Measurements from ENCODE around the gene KDM6A. TPM values are rescaled to one million over a fixed set of nuclear protein-coding genes. Genes with fewer than 3 reads are reported as not detected.

The KDM6A gene
- total and polyA plus RNA-seq, 2 donors (not counting 1 experiment from before 2014, with no cell fraction given), result 13.8 to 28.4 TPM

DNA sequence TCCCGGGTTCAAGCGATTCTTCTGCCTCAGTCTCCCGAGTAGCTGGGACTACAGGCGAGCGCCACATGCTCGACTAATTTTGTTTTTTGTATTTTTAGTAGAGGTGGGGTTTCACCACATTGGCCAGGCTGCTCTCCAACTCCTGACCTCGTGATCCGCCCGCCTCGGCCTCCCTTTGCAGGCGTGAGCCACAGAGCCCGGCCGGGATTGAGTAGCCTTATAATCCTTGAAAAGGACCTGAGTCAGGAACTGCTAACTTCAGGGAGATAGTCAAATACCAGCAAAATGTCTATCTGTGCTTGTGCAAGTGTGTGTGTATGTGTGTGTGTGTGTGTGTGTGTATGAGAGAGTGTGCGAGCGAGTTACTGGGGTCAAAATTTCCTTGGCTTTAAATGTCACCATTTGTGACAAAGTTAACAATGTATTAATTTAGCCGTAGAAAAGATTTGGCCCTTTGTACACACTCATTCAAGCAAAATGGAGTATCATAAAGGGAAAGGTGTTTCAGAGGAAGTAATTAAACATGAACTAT, 1.8 kb upstream of the KDM6A start:
- Histone ChIP-seq H2AFZ (ENCODE audit: low read length) (no peak overlapping the region), H3K4me1 (ENCODE audit: control insufficient read depth, extremely low read depth, insufficient read depth, low read length) (no peaks in the 10 kb centered on the region), H3K9me3 (ENCODE audit: control insufficient read depth, insufficient read depth, low read depth, low read length) (no peaks in the 10 kb centered on the region), H3K9ac (ENCODE audit: insufficient read depth, low read length) (no peak overlapping the region), H3K79me2 (ENCODE audit: control insufficient read depth, insufficient read depth, low read length) (peaks cover 23% of the 10 kb centered on the region), H4K20me1 (ENCODE audit: control insufficient read depth, extremely low read depth, insufficient read depth, low read length) (no peaks in the 10 kb centered on the region), H3K4me3 (replicated peaks in 1 of 4; ENCODE audit: control extremely low read depth in 1 of 4, insufficient read depth in 1 of 4, low read depth in 3 of 4, low read length in 4 of 4) (peak overlapping the region; percentile 21 to 91 (median 78)), H3K36me3 (ENCODE audit: control insufficient read depth, insufficient read depth, low read length) (no peaks in the 10 kb centered on the region), H3K27ac (ENCODE audit: insufficient read depth, low read length) (no peak overlapping the region), H3K27me3 (ENCODE audit: control insufficient read depth, insufficient read depth, low read length) (no peaks in the 10 kb centered on the region), H3K4me2 (ENCODE audit: extremely low read depth, insufficient read depth, low read length) (peak overlapping the region; percentile 82)
- peak; percentile 17 to 33 for DNase-seq (ENCODE audit: low read depth in 2 of 2)
- TF ChIP-seq, protein P1, sequence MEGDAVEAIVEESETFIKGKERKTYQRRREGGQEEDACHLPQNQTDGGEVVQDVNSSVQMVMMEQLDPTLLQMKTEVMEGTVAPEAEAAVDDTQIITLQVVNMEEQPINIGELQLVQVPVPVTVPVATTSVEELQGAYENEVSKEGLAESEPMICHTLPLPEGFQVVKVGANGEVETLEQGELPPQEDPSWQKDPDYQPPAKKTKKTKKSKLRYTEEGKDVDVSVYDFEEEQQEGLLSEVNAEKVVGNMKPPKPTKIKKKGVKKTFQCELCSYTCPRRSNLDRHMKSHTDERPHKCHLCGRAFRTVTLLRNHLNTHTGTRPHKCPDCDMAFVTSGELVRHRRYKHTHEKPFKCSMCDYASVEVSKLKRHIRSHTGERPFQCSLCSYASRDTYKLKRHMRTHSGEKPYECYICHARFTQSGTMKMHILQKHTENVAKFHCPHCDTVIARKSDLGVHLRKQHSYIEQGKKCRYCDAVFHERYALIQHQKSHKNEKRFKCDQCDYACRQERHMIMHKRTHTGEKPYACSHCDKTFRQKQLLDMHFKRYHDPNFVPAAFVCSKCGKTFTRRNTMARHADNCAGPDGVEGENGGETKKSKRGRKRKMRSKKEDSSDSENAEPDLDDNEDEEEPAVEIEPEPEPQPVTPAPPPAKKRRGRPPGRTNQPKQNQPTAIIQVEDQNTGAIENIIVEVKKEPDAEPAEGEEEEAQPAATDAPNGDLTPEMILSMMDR (conservative IDR thresholded peaks at IDR 0.05 in 1 of 2, IDR thresholded peaks at IDR 0.05 in 1 of 2; ENCODE audit: low read depth in 1 of 2, low read length in 2 of 2), result no peak
- no peak for TF ChIP-seq EZH2 (IDR thresholded peaks at IDR 0.05; ENCODE audit: low read length, missing control alignments)

DNA sequence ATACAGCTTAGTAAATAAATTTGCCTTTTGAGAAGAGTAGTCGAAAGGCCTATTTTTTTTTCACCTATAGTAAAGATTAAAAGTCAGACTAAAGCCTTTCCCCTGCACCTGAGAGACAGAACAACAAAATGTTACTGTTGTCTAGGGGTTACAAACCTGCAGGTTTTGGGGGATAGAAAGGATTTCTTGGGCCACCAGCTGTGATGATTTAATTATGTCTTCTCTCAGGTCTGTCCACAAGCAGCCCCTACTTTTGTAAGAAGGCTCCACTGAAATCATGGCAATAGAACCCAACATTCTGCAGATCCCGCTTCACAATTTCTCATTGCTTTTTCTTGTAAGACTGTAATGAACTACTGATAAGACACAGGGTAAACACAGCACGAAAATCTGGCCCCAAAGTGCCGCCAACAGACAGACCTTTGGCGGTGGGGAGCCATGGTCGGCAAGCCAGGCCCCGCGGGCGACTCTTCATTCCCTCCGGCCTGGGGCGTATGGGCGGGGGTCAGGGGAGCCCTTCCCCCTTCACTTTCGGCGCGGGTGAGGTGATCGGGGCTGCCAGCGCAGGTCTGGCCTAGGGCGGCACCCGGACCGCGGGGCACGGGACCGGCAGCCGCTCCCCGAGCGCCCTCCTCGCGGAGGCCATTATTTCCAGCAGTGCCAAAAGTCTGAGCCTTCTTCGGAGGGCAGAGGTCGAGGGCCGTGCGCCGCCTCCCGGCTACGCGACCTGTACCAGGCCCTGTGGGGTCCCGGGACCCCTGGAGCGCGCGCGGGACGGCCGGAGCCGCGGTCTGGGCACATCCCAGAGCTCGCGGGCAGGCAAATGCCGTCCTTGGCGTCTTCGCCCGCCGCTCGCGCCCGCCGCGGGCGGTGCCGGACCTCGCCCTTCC, 812 bp upstream of the KDM6A start:
- no peaks in the 10 kb centered on the region for H3K27me3 ChIP-seq (ENCODE audit: control insufficient read depth, insufficient read depth, low read length)
- H3K4me2 ChIP-seq (ENCODE audit: extremely low read depth, insufficient read depth, low read length), result peak overlapping the region; percentile 92
- H3K4me3 ChIP-seq (replicated peaks in 1 of 4; ENCODE audit: control extremely low read depth in 1 of 4, insufficient read depth in 1 of 4, low read depth in 3 of 4, low read length in 4 of 4), result peak overlapping the region; percentile 74 to 91 (median 78)
- DNase-seq (ENCODE audit: low read depth in 2 of 2), result peak; percentile 29
- H3K9ac ChIP-seq (ENCODE audit: insufficient read depth, low read length), result peak overlapping the region; percentile 91
- TF ChIP-seq EZH2 (IDR thresholded peaks at IDR 0.05; ENCODE audit: low read length, missing control alignments), result no peak
- TF ChIP-seq, protein P1 (conservative IDR thresholded peaks at IDR 0.05 in 1 of 2, IDR thresholded peaks at IDR 0.05 in 1 of 2; ENCODE audit: low read depth in 1 of 2, low read length in 2 of 2), result no peak
- H3K79me2 ChIP-seq (ENCODE audit: control insufficient read depth, insufficient read depth, low read length), result peaks cover 32% of the 10 kb centered on the region
- no peaks in the 10 kb centered on the region for H3K4me1 ChIP-seq (ENCODE audit: control insufficient read depth, extremely low read depth, insufficient read depth, low read length)
- peak overlapping the region; percentile 70 for H2AFZ ChIP-seq (ENCODE audit: low read length)
- no peaks in the 10 kb centered on the region for H3K9me3 ChIP-seq (ENCODE audit: control insufficient read depth, insufficient read depth, low read depth, low read length)
- no peaks in the 10 kb centered on the region for H4K20me1 ChIP-seq (ENCODE audit: control insufficient read depth, extremely low read depth, insufficient read depth, low read length)
- H3K36me3 ChIP-seq (ENCODE audit: control insufficient read depth, insufficient read depth, low read length), result no peaks in the 10 kb centered on the region
- peak overlapping the region; percentile 92 for H3K27ac ChIP-seq (ENCODE audit: insufficient read depth, low read length)

DNA sequence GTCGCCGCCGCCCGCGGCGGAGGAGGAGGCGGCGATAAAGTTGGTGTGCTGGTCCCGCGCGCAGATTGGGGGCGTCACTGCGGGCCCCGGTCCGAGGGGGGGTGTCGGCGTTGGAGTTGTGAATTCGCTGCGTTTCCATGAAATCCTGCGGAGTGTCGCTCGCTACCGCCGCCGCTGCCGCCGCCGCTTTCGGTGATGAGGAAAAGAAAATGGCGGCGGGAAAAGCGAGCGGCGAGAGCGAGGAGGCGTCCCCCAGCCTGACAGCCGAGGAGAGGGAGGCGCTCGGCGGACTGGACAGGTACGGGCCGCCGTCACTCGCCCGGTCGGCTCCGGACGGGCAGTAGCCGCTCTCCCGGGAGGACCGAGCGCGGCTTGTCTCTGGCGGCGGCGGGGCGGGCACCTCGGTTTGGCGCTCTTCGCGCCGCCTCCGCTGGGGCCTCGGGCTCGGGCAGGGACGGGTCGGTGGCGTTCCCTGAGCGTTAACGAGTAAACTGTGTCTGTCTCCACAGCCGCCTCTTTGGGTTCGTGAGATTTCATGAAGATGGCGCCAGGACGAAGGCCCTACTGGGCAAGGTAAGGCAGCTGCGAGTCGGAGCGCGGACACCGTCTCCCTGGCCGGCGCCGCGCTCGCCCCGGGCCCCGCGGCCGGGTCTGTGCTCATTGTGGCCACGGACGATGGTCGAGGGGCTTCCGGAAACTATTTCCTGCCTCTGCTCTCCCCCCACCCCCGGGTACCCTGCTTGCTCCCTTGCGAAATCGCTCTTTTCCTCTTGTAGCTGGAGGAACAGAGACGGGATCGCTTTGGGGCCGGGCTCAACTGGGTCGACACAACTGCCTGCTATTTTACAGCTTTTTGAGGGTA, 658 bp downstream of the KDM6A start:
- Histone ChIP-seq H3K4me2 (ENCODE audit: extremely low read depth, insufficient read depth, low read length) (peak overlapping the region; percentile 96), H2AFZ (ENCODE audit: low read length) (peak overlapping the region; percentile 43), H3K79me2 (ENCODE audit: control insufficient read depth, insufficient read depth, low read length) (peaks cover 46% of the 10 kb centered on the region), H3K4me3 (replicated peaks in 1 of 4; ENCODE audit: control extremely low read depth in 1 of 4, insufficient read depth in 1 of 4, low read depth in 3 of 4, low read length in 4 of 4) (peak overlapping the region; percentile 78 to 95 (median 94)), H4K20me1 (ENCODE audit: control insufficient read depth, extremely low read depth, insufficient read depth, low read length) (no peaks in the 10 kb centered on the region), H3K27me3 (ENCODE audit: control insufficient read depth, insufficient read depth, low read length) (no peaks in the 10 kb centered on the region), H3K27ac (ENCODE audit: insufficient read depth, low read length) (peak overlapping the region; percentile 92), H3K9ac (ENCODE audit: insufficient read depth, low read length) (peak overlapping the region; percentile 91), H3K36me3 (ENCODE audit: control insufficient read depth, insufficient read depth, low read length) (no peaks in the 10 kb centered on the region), H3K9me3 (ENCODE audit: control insufficient read depth, insufficient read depth, low read depth, low read length) (no peaks in the 10 kb centered on the region), H3K4me1 (ENCODE audit: control insufficient read depth, extremely low read depth, insufficient read depth, low read length) (no peaks in the 10 kb centered on the region)
- DNase-seq (ENCODE audit: low read depth in 2 of 2), result peak; percentile 37 to 55
- TF ChIP-seq EZH2 (IDR thresholded peaks at IDR 0.05; ENCODE audit: low read length, missing control alignments), result no peak
- TF ChIP-seq, protein P1 (conservative IDR thresholded peaks at IDR 0.05 in 1 of 2, IDR thresholded peaks at IDR 0.05 in 1 of 2; ENCODE audit: low read depth in 1 of 2, low read length in 2 of 2), result no peak
